ENCODE results near the gene CYSLTR2.

Gene CYSLTR2

GRCh38 chr13:48653472-48653939 is at the start of gene CYSLTR2:
Gene CYSLTR2 (plus strand): TSS chr13:48653929. CDS start chr13:48706818, 52,889 bp downstream.
- DNase-seq: peak; percentile 10

GRCh38 chr13:48615049-48615448 is 38.7 kb upstream of the CYSLTR2 start:
- DNase-seq: no peak

- DNase-seq: no peak
These were observed 34.8 kb upstream of the CYSLTR2 start for GRCh38 chr13:48618937-48619336.

- no peak for DNase-seq
These were observed 32.7 kb upstream of the CYSLTR2 start for GRCh38 chr13:48621056-48621455.

- no peak for DNase-seq
These were observed 29.7 kb upstream of the CYSLTR2 start for GRCh38 chr13:48624016-48624415.

GRCh38 chr13:48624858-48625257 is 28.9 kb upstream of the CYSLTR2 start:
- DNase-seq: no peak

GRCh38 chr13:48625413-48626076 is 28.2 kb upstream of the CYSLTR2 start:
- no peak for DNase-seq

GRCh38 chr13:48626077-48626449 is 27.7 kb upstream of the CYSLTR2 start:
- no peak for DNase-seq

GRCh38 chr13:48626726-48627451 is 26.8 kb upstream of the CYSLTR2 start:
- DNase-seq: no peak

GRCh38 chr13:48629277-48629676 is 24.5 kb upstream of the CYSLTR2 start:
- no peak for DNase-seq

- DNase-seq: no peak
These were observed 23.4 kb upstream of the CYSLTR2 start for GRCh38 chr13:48630291-48630690.

GRCh38 chr13:48630773-48631172 is 23.0 kb upstream of the CYSLTR2 start:
- no peak for DNase-seq

- no peak for DNase-seq
These were observed 22.3 kb upstream of the CYSLTR2 start for GRCh38 chr13:48631441-48631840.

GRCh38 chr13:48633700-48634099 is 20.0 kb upstream of the CYSLTR2 start:
- DNase-seq: no peak

- DNase-seq: no peak
These were observed 19.1 kb upstream of the CYSLTR2 start for GRCh38 chr13:48634636-48635035.

GRCh38 chr13:48635478-48635877 is 18.3 kb upstream of the CYSLTR2 start:
- DNase-seq: no peak

- DNase-seq: no peak
These were observed 17.2 kb upstream of the CYSLTR2 start for GRCh38 chr13:48636550-48636949.

GRCh38 chr13:48637601-48638000 is 16.1 kb upstream of the CYSLTR2 start:
- no peak for DNase-seq

- DNase-seq: no peak
These were observed 13.0 kb upstream of the CYSLTR2 start for GRCh38 chr13:48640767-48641166.

- no peak for DNase-seq
These were observed 12.3 kb upstream of the CYSLTR2 start for GRCh38 chr13:48641404-48641803.

- no peak for DNase-seq
These were observed 11.7 kb upstream of the CYSLTR2 start for GRCh38 chr13:48642061-48642460.

GRCh38 chr13:48643159-48643558 is 10.6 kb upstream of the CYSLTR2 start:
- no peak for DNase-seq

GRCh38 chr13:48644141-48644540 is 9.6 kb upstream of the CYSLTR2 start:
- no peak for DNase-seq

GRCh38 chr13:48644951-48645350 is 8.8 kb upstream of the CYSLTR2 start:
- DNase-seq: no peak

GRCh38 chr13:48645845-48646244 is 7.9 kb upstream of the CYSLTR2 start:
- DNase-seq: no peak
